Testis (tissue), 3 donors: ENCODE results near the gene OR5M3. TPM values are rescaled to one million over a fixed set of nuclear protein-coding genes. Genes with fewer than 3 reads are reported as not detected.

Experiments used
- DNase-seq: peaks from one replicate; pipeline ENCODE4 v3.0.0-alpha.2; 2019
- H3K27ac ChIP-seq, 2 donors: fragments of 200-600 bp; sonication (generic); one replicate each; pipeline ENCODE4 v1.5.1; 2019
- H3K27me3 ChIP-seq: fragments of 200-600 bp; sonication (generic); one replicate; pipeline ENCODE4 v1.5.1; 2019
- H3K36me3 ChIP-seq: fragments of 200-600 bp; sonication (generic); one replicate; pipeline ENCODE4 v1.5.1; 2017; ENCODE audit warnings: low read depth; ENCODE audit errors: missing control alignments
- H3K4me1 ChIP-seq: fragments of 200-600 bp; sonication (generic); one replicate; pipeline ENCODE4 v1.5.1; 2019
- H3K4me3 ChIP-seq, 2 donors: fragments of 200-600 bp; sonication (generic); one replicate each; pipeline ENCODE4 v1.5.1; 2017 to 2019
- H3K9me3 ChIP-seq: fragments of 200-600 bp; sonication (generic); one replicate; pipeline ENCODE4 v1.5.1; 2017
- POLR2A ChIP-seq: fragments of 450-650 bp; IDR thresholded peaks from one replicate; pipeline ENCODE4 v1.6.1; 2017; ENCODE audit warnings: antibody characterized with exemption, mild to moderate bottlenecking, moderate library complexity
- WGBS, 2 donors: methylation state at CpG; one replicate each; pipeline ENCODE4 v1.1.5; 2018; 5-methylcytosine and 5-hydroxymethylcytosine counted together
- intact Hi-C: fragments of 100-400 bp; cut with DNase I; formaldehyde crosslinking; loops from one replicate; pipeline ENCODE4 v1.15.1; 2023; ENCODE audit warnings: low total_unique reads
- polyA plus RNA-seq: library from polyadenylated mRNA; stranded (reverse); fragments of 350-450 nt; fragmentation: Illumina TruSeq; extraction: RNeasy Lipid Tissue Mini Kit (QIAGEN cat#74804); gene quantifications from one replicate; pipeline ENCODE4 v1.2.3, GENCODE V29; 2014; ENCODE audit warnings: low read depth, low replicate concordance; ENCODE audit not compliant: insufficient read depth
- total RNA-seq, 2 donors: library from RNA; depleted of rRNA; stranded (reverse); fragments of >200 nt; gene quantifications; one replicate each; pipeline ENCODE4 v1.2.3, GENCODE V29; 2016
- TF ChIP-seq, protein P1 (sequence below), 3 experiments: fragments of 450-650 bp in 2 of 3; fragments of 200-600 bp in 1 of 3; sonication (generic) in 1 of 3; IDR thresholded peaks; one replicate each; pipeline ENCODE4 v1.5.1; 2016 to 2019; ENCODE audit warnings: antibody characterized with exemption in 3 of 3, mild to moderate bottlenecking in 2 of 3, moderate library complexity in 1 of 3

Gene OR5M3
- total and polyA plus RNA-seq, 3 donors from 2014 or later, result not detected

DNA sequence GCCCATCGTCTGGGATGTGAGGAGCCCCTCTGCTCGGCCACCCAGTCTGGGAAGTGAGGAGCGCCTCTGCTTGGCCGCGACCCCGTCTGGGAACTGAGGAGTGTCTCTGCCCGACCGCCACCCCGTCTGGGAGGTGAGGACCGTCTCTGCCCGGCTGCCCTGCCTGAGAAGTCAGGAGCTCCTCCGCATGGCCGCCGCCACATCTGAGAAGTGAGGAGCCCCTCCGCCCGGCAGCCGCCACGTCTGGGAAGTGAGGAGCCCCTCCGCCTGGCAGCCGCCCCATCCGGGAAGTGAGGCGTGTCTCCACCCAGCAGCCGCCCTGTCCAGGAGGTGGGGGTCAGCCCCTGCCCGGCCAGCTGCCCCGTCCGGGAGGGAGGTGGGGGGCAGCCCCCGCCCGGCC is 23.9 kb upstream of the OR5M3 start:
- Histone ChIP-seq H3K9me3 (no peaks in the 10 kb centered on the region), H3K4me1 (no peaks in the 10 kb centered on the region), H3K27me3 (no peaks in the 10 kb centered on the region), H3K4me3 (peak overlapping the region; percentile 32 to 44), H3K27ac (no peak overlapping the region), H3K36me3 (no peaks in the 10 kb centered on the region)
- no peak for DNase-seq
- intact Hi-C loops, result no loop called here
- TF ChIP-seq POLR2A, result no peak
- TF ChIP-seq, protein P1, sequence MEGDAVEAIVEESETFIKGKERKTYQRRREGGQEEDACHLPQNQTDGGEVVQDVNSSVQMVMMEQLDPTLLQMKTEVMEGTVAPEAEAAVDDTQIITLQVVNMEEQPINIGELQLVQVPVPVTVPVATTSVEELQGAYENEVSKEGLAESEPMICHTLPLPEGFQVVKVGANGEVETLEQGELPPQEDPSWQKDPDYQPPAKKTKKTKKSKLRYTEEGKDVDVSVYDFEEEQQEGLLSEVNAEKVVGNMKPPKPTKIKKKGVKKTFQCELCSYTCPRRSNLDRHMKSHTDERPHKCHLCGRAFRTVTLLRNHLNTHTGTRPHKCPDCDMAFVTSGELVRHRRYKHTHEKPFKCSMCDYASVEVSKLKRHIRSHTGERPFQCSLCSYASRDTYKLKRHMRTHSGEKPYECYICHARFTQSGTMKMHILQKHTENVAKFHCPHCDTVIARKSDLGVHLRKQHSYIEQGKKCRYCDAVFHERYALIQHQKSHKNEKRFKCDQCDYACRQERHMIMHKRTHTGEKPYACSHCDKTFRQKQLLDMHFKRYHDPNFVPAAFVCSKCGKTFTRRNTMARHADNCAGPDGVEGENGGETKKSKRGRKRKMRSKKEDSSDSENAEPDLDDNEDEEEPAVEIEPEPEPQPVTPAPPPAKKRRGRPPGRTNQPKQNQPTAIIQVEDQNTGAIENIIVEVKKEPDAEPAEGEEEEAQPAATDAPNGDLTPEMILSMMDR (IDR thresholded peaks at IDR 0.05), result no peak
- 67 to 76% methylated on average over 4 to 23 of the region's 28 CpGs for WGBS, 2 donors

DNA sequence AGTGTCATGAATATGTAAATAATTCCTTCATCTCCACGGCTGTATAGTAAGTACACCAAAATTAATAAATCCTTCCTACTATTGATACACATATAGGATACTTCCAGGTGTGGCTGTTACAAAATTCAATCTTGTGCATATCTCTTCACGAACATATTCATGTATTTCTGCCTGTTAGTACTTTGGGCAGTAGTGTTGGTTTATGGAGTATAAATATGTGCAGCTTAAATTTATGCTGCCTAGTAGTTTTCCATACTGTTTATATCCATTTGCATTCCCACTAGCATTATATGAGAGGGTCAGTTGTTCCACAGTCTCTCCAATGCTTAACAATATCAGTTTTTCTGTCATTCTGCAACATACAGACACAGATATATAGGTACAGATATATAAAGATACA is 22.0 kb upstream of the OR5M3 start:
- Histone ChIP-seq H3K27ac (no peak overlapping the region), H3K9me3 (no peaks in the 10 kb centered on the region), H3K4me3 (no peak overlapping the region), H3K36me3 (no peaks in the 10 kb centered on the region), H3K4me1 (no peaks in the 10 kb centered on the region), H3K27me3 (no peaks in the 10 kb centered on the region)
- WGBS, 2 donors, result 86 to 89% methylated on average over 2 of the region's 2 CpGs
- intact Hi-C loops, result no loop called here
- DNase-seq, result no peak
- TF ChIP-seq POLR2A, result no peak
- TF ChIP-seq, protein P1 (IDR thresholded peaks at IDR 0.05), result no peak

DNA sequence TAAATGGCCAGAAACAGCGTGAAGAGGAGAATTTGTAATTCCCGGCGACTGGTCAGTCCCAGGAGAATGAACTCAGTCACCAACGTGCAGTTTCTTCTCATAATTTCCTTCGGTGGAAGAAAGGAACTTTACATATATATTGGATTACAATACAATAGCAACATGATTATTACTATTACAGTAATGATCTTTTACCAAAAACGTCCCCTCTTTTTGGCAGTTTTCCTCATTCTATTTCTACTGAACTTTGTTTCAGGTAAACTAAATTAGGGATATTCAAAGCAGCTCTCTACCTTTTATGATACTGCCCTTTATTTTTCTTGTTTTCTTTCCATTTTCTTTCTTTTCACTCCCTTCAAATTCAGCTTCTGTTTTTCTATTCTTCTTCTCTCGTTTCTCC is 18.1 kb upstream of the OR5M3 start, which contains the start of gene OR5M8:
OR5M8 (minus strand) TSS at position 101 of the 400 bp plus-strand sequence; CDS start at position 101, 0 bp downstream.
- no peaks in the 10 kb centered on the region for H3K9me3 ChIP-seq
- WGBS, 2 donors, result 64 to 69% methylated on average over 7 of the region's 7 CpGs
- no peak within 1 kb of the TSS for H3K27ac ChIP-seq
- H3K4me3 ChIP-seq, result no peak within 1 kb of the TSS
- H3K4me1 ChIP-seq, result no peaks in the 10 kb centered on the region
- TF ChIP-seq POLR2A, result no peak
- TF ChIP-seq, protein P1 (IDR thresholded peaks at IDR 0.05), result no peak
- no peaks in the 10 kb centered on the region for H3K27me3 ChIP-seq
- H3K36me3 ChIP-seq, result no peaks in the 10 kb centered on the region
- no peak for DNase-seq
- intact Hi-C loops, result no loop called here

DNA sequence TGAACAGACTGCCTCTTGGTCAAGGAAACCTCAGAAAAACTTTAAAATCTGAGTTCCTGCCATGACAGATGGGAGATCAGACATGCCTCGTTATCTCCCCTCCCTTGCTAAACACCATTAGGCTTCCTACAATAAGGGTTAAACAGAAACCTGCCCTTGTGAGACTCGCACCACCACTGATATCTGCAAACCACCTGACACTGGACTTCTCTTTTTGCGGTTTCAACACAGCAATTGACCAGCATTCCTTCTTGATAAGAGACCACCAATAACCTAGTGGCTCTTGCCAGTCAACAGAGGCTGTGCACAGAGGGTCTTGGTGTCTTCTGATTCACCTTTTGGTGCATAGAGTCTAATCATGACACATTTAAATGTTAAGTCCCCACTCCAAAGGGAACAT is 13.6 kb upstream of the OR5M3 start:
- no peaks in the 10 kb centered on the region for H3K36me3 ChIP-seq
- no peak overlapping the region for H3K4me3 ChIP-seq
- no peaks in the 10 kb centered on the region for H3K9me3 ChIP-seq
- TF ChIP-seq, protein P1 (IDR thresholded peaks at IDR 0.05), result no peak
- no peak for TF ChIP-seq POLR2A
- no peak for DNase-seq
- intact Hi-C loops, result no loop called here
- 72% methylated on average over 3 of the region's 3 CpGs for WGBS, 2 donors
- H3K27me3 ChIP-seq, result no peaks in the 10 kb centered on the region
- no peaks in the 10 kb centered on the region for H3K4me1 ChIP-seq
- H3K27ac ChIP-seq, result no peak overlapping the region

DNA sequence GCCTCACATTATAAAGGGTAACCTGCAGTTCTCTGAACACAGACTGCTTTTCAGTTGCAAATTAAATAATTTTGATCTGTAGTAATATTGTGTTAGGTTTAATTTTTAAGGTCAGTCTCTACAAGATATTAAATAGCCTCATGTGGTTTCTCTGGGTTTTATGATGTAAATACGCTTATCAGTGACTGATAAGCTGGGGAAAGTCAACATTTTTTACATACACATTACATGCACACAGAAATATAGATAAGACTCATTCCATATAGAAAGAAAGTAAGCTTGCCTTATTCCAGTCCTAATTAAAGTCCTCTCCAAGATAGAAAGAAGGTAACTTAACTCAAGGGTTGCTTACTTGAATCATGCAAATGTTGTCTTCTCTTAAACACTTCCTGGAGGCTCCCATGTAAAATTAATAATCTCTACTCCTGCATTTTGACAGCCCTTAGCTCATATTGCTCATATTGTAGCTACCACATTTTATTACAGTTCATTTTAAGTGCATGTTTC is 1.6 kb upstream of the OR5M3 start:
- intact Hi-C loops, result no loop called here
- H3K4me1 ChIP-seq, result no peaks in the 10 kb centered on the region
- 49 to 63% methylated on average over 1 of the region's 1 CpG for WGBS, 2 donors

More for the DNA sequence above, 1.6 kb upstream of the OR5M3 start:
- Histone ChIP-seq H3K9me3 (no peaks in the 10 kb centered on the region), H3K36me3 (no peaks in the 10 kb centered on the region), H3K4me3 (no peak overlapping the region), H3K27me3 (no peaks in the 10 kb centered on the region), H3K27ac (no peak overlapping the region)
- no peak for TF ChIP-seq POLR2A
- TF ChIP-seq, protein P1 (IDR thresholded peaks at IDR 0.05), result no peak
- DNase-seq, result no peak
